ENCODE measurements around the gene SERPINA5. TPM values are rescaled to one million over a fixed set of nuclear protein-coding genes. Genes with fewer than 3 reads are reported as not detected.

The SERPINA5 gene
- total RNA-seq, 1 experiment from 2014 or later = 0.16 TPM

GRCh38 chr14:94548131-94548998, 32.9 kb upstream of the SERPINA5 start:
- no peak for DNase-seq (ENCODE audit: low read depth, low spot score)

GRCh38 chr14:94548999-94549985, 31.9 kb upstream of the SERPINA5 start:
- peak; percentile 62 for DNase-seq (ENCODE audit: low read depth, low spot score)
- in situ Hi-C loops (cut with HindIII; ENCODE audit: low pct_unique_long_range_greater_than_20kb, low sequenced_read_pairs) = no loop called here

More at GRCh38 chr14:94548131-94548998, 32.9 kb upstream of the SERPINA5 start:
- in situ Hi-C loops (cut with HindIII; ENCODE audit: low pct_unique_long_range_greater_than_20kb, low sequenced_read_pairs) = no loop called here

GRCh38 chr14:94550041-94550440, 31.2 kb upstream of the SERPINA5 start:
- DNase-seq (ENCODE audit: low read depth, low spot score) = no peak
- in situ Hi-C loops (cut with HindIII; ENCODE audit: low pct_unique_long_range_greater_than_20kb, low sequenced_read_pairs) = no loop called here

GRCh38 chr14:94555991-94556390, 25.2 kb upstream of the SERPINA5 start:
- in situ Hi-C loops (cut with HindIII; ENCODE audit: low pct_unique_long_range_greater_than_20kb, low sequenced_read_pairs) = no loop called here
- DNase-seq (ENCODE audit: low read depth, low spot score) = peak; percentile 22

- DNase-seq (ENCODE audit: low read depth, low spot score) = no peak
- in situ Hi-C loops (cut with HindIII; ENCODE audit: low pct_unique_long_range_greater_than_20kb, low sequenced_read_pairs) = no loop called here
Observed at GRCh38 chr14:94557327-94557726, 23.9 kb upstream of the SERPINA5 start.

- no peak for DNase-seq (ENCODE audit: low read depth, low spot score)
- in situ Hi-C loops (cut with HindIII; ENCODE audit: low pct_unique_long_range_greater_than_20kb, low sequenced_read_pairs) = no loop called here
Observed at GRCh38 chr14:94558842-94559241, 22.4 kb upstream of the SERPINA5 start.

GRCh38 chr14:94559638-94560290, 21.5 kb upstream of the SERPINA5 start:
- in situ Hi-C loops (cut with HindIII; ENCODE audit: low pct_unique_long_range_greater_than_20kb, low sequenced_read_pairs) = no loop called here
- DNase-seq (ENCODE audit: low read depth, low spot score) = no peak

- DNase-seq (ENCODE audit: low read depth, low spot score) = no peak
- in situ Hi-C loops (cut with HindIII; ENCODE audit: low pct_unique_long_range_greater_than_20kb, low sequenced_read_pairs) = no loop called here
Observed at GRCh38 chr14:94560291-94560665, 20.9 kb upstream of the SERPINA5 start.

GRCh38 chr14:94560751-94561655, 20.2 kb upstream of the SERPINA5 start, which contains the start of gene SERPINA4:
SERPINA4 (plus strand) TSS chr14:94561442; CDS start chr14:94563483, 2,041 bp downstream.
- DNase-seq (ENCODE audit: low read depth, low spot score) = no peak
- in situ Hi-C loops (cut with HindIII; ENCODE audit: low pct_unique_long_range_greater_than_20kb, low sequenced_read_pairs) = no loop called here

GRCh38 chr14:94561656-94562010, 19.6 kb upstream of the SERPINA5 start:
- in situ Hi-C loops (cut with HindIII; ENCODE audit: low pct_unique_long_range_greater_than_20kb, low sequenced_read_pairs) = no loop called here
- no peak for DNase-seq (ENCODE audit: low read depth, low spot score)

- in situ Hi-C loops (cut with HindIII; ENCODE audit: low pct_unique_long_range_greater_than_20kb, low sequenced_read_pairs) = no loop called here
- DNase-seq (ENCODE audit: low read depth, low spot score) = no peak
Observed at GRCh38 chr14:94562022-94562421, 19.2 kb upstream of the SERPINA5 start.

- in situ Hi-C loops (cut with HindIII; ENCODE audit: low pct_unique_long_range_greater_than_20kb, low sequenced_read_pairs) = no loop called here
- no peak for DNase-seq (ENCODE audit: low read depth, low spot score)
Observed at GRCh38 chr14:94562941-94563883, 18.0 kb upstream of the SERPINA5 start.

- in situ Hi-C loops (cut with HindIII; ENCODE audit: low pct_unique_long_range_greater_than_20kb, low sequenced_read_pairs) = no loop called here
Observed at GRCh38 chr14:94564381-94564780, 16.8 kb upstream of the SERPINA5 start.

GRCh38 chr14:94568186-94568585, 13.0 kb upstream of the SERPINA5 start:
- no peak for DNase-seq (ENCODE audit: low read depth, low spot score)
- in situ Hi-C loops (cut with HindIII; ENCODE audit: low pct_unique_long_range_greater_than_20kb, low sequenced_read_pairs) = no loop called here

More at GRCh38 chr14:94564381-94564780, 16.8 kb upstream of the SERPINA5 start:
- no peak for DNase-seq (ENCODE audit: low read depth, low spot score)

- in situ Hi-C loops (cut with HindIII; ENCODE audit: low pct_unique_long_range_greater_than_20kb, low sequenced_read_pairs) = no loop called here
- DNase-seq (ENCODE audit: low read depth, low spot score) = no peak
Observed at GRCh38 chr14:94569381-94570001, 11.7 kb upstream of the SERPINA5 start.

Measured in SK-MEL-5 (cell line).